K562 (cell line): Measurements from ENCODE around the gene KRT36. TPM values are rescaled to one million over a fixed set of nuclear protein-coding genes. Genes with fewer than 3 reads are reported as not detected.

Experiments
- ATAC-seq: fragments of 200-7000 bp; cut with Tn5 transposase; 3 replicates; pipeline ENCODE4 v1.9.1; 2020; ENCODE audit warnings: moderate library complexity
- BruUV-seq: library from RNA; stranded (reverse); fragments of 400-500 nt; replicated peaks from 2 replicates; lab custom pipeline; 2021; lab: Mats Ljungman, UMichigan
- CTCF ChIA-PET: fragments of 300-600 bp; formaldehyde crosslinking; extraction: SDS; loops from one replicate; lab custom pipeline; 2021; ENCODE audit warnings: low intra/inter-chr PET ratio; lab: Yijun Ruan, JAX
- POLR2A ChIA-PET: fragments of 300-600, 350-650 bp; sonication (Branson Sonifier 250); formaldehyde crosslinking; extraction: SDS; loops from one replicate; lab custom pipeline; 2021; ENCODE audit warnings: antibody characterized with exemption, inconsistent platforms; lab: Yijun Ruan, JAX
- DNase-seq, 4 experiments: peaks; one replicate each; pipeline versions ENCODE4 v3.0.0 to v3.0.0-alpha.2; 2011 to 2018; ENCODE audit warnings: low spot score in 3 of 4, mixed read lengths in 3 of 4; ENCODE audit errors: extremely low read depth in 1 of 4
- FAIRE-seq: peaks from 2 replicates; lab custom pipeline; 2011; peaks lifted over from hg19 to GRCh38; lab: Jason Lieb, UNC
- H2AFZ ChIP-seq: 2 replicates; pipeline ENCODE4 v1.6.0; 2011; ENCODE audit warnings: low read depth, low read length, control low read depth, inconsistent platforms
- H3K27ac ChIP-seq: fragments of 200-600 bp; 3 replicates; pipeline ENCODE4 v1.8.0; 2011; ENCODE audit warnings: low read depth, mild to moderate bottlenecking, control low read depth, inconsistent platforms, low read length, moderate library complexity, mixed read lengths; ENCODE audit errors: extremely low read depth
- H3K27me3 ChIP-seq, 2 experiments: fragments of 300-600 bp in 1 of 2; 2 replicates in 1 of 2; 3 replicates in 1 of 2; pipeline versions ENCODE4 v1.6.0 to v1.8.0; 2011; ENCODE audit warnings: inconsistent platforms in 2 of 2, low read length in 2 of 2, mild to moderate bottlenecking in 1 of 2, mixed read lengths in 1 of 2, moderate library complexity in 1 of 2; ENCODE audit not compliant: control insufficient read depth in 2 of 2, insufficient read depth in 2 of 2
- H3K36me3 ChIP-seq: fragments of 300-600 bp; 3 replicates; pipeline ENCODE4 v1.8.0; 2011; ENCODE audit warnings: mild to moderate bottlenecking, low read length, inconsistent platforms; ENCODE audit not compliant: control insufficient read depth, insufficient read depth
- H3K4me1 ChIP-seq, 2 experiments: fragments of 200-600 bp in 1 of 2; replicated peaks in 1 of 2; 2 replicates in 1 of 2; 3 replicates in 1 of 2; pipeline versions ENCODE4 v1.5.1 to v1.8.0; 2011; ENCODE audit warnings: inconsistent platforms in 2 of 2, low read length in 2 of 2, mild to moderate bottlenecking in 1 of 2, mixed read lengths in 1 of 2, moderate library complexity in 1 of 2; ENCODE audit not compliant: control insufficient read depth in 2 of 2, insufficient read depth in 2 of 2
- H3K4me2 ChIP-seq: 2 replicates; pipeline ENCODE4 v1.6.1; 2011; ENCODE audit warnings: low read length, control low read depth, inconsistent platforms, mixed read lengths; ENCODE audit not compliant: insufficient read depth
- H3K4me3 ChIP-seq: fragments of 200-600 bp; sonication (generic), shearing (Covaris generic); 2 replicates; pipeline ENCODE4 v1.5.1; 2016; ENCODE audit warnings: control low read depth, inconsistent platforms
- H3K79me2 ChIP-seq: fragments of 200-600 bp; 3 replicates; pipeline ENCODE4 v1.8.0; 2011; ENCODE audit warnings: low read length, inconsistent platforms; ENCODE audit not compliant: control insufficient read depth, insufficient read depth
- H3K9ac ChIP-seq, 2 experiments: 2 replicates each; pipeline versions ENCODE4 v1.6.0 to v1.6.1; 2011; ENCODE audit warnings: low read depth in 2 of 2, low read length in 2 of 2, control low read depth in 1 of 2, inconsistent platforms in 1 of 2, mild to moderate bottlenecking in 1 of 2, mixed read lengths in 1 of 2; ENCODE audit not compliant: insufficient read depth in 1 of 2
- H3K9me1 ChIP-seq: one replicate; pipeline ENCODE4 v1.6.0; 2011; ENCODE audit warnings: inconsistent platforms, mild to moderate bottlenecking, low read length, moderate library complexity; ENCODE audit not compliant: control insufficient read depth, insufficient read depth
- H3K9me3 ChIP-seq: replicated peaks from 2 replicates; pipeline ENCODE4 v1.5.1; 2011; ENCODE audit warnings: low read depth, low read length, inconsistent platforms; ENCODE audit not compliant: control insufficient read depth, insufficient read depth
- H4K20me1 ChIP-seq: replicated peaks from 2 replicates; pipeline ENCODE4 v1.6.1; 2011; ENCODE audit warnings: low read length, inconsistent platforms, mixed read lengths; ENCODE audit not compliant: control insufficient read depth, insufficient read depth
- CBFA2T3 ChIP-seq: fragments of 450-650 bp; IDR thresholded peaks from 2 replicates; pipeline ENCODE4 v1.6.1; 2017
- HDGF ChIP-seq: fragments of 450-650 bp; IDR thresholded peaks from 2 replicates; pipeline ENCODE4 v1.6.1; 2016
- HINFP ChIP-seq: fragments of 450-650 bp; conservative IDR thresholded peaks from 2 replicates; pipeline ENCODE4 v1.6.1; 2016; ENCODE audit warnings: missing genetic modification characterization, low read depth, mild to moderate bottlenecking, control low read depth, missing compliant biosample characterization
- ILK ChIP-seq: fragments of 450-650 bp; IDR thresholded peaks from 2 replicates; pipeline ENCODE4 v1.6.1; 2016; ENCODE audit warnings: missing genetic modification characterization, low read depth, mild to moderate bottlenecking, missing compliant biosample characterization, moderate library complexity, borderline replicate concordance
- IRF2 ChIP-seq: sonication (generic); formaldehyde crosslinking; IDR thresholded peaks from 2 replicates; pipeline ENCODE4 v1.8.1; 2022; ENCODE audit warnings: mild to moderate bottlenecking, missing genetic modification reagents
- NFIC ChIP-seq: fragments of 450-650 bp; IDR thresholded peaks from 2 replicates; pipeline ENCODE4 v1.6.1; 2017; ENCODE audit warnings: mild to moderate bottlenecking, inconsistent platforms
- SMARCB1 ChIP-seq: IDR thresholded peaks from 2 replicates; pipeline ENCODE4 v1.6.1; 2011; ENCODE audit warnings: improper control_type of control experiment, low read depth; ENCODE audit not compliant: insufficient read length
- TFE3 ChIP-seq: fragments of 450-650 bp; formaldehyde crosslinking; IDR thresholded peaks from 2 replicates; pipeline ENCODE4 v1.4.0; 2020; ENCODE audit warnings: mild to moderate bottlenecking, mixed read lengths
- ZNF79 ChIP-seq: fragments of 250-450 bp; sonication (Bioruptor Pico); IDR thresholded peaks from 2 replicates; pipeline ENCODE4 v1.4.0; 2020; ENCODE audit warnings: low read depth, mild to moderate bottlenecking, moderate library complexity
- WGBS: fragments of 100-300 bp; shearing (Covaris generic); methylation state at CpG from one replicate; pipeline ENCODE4 v1.1.6; 2016; ENCODE audit warnings: low coverage, mixed read lengths; ENCODE audit not compliant: insufficient coverage; ENCODE audit errors: missing lambda C conversion rate; 5-methylcytosine and 5-hydroxymethylcytosine counted together
- in situ Hi-C: fragments of 300-500 bp; cut with MboI; formaldehyde crosslinking; loops from 4 replicates; pipeline ENCODE4 v1.15.0; 2018; ENCODE audit warnings: inconsistent platforms, mixed read lengths
- intact Hi-C: fragments of 100-400 bp; cut with micrococcal nuclease; formaldehyde crosslinking; loops from 2 replicates; pipeline ENCODE4 v1.14.2; 2022
- polyA plus RNA-seq, 8 experiments: library from polyadenylated mRNA; depleted of rRNA in 4 of 8; stranded (reverse) in 5 of 8; unstranded in 3 of 8; fragments of >200 nt; fragmentation: Nextera tagmentation in 2 of 8; fragmentation: Illumina TruSeq in 1 of 8; extraction: Ambion mirVana in 2 of 8; extraction: Trizol in 1 of 8; gene quantifications; 2 replicates each; pipeline versions ENCODE4 v1.2.1 to v1.2.3, GENCODE V29; 2011 to 2014; ENCODE audit warnings: inconsistent platforms in 1 of 8, missing spikeins in 1 of 8
- total RNA-seq, 7 experiments: library from RNA; depleted of rRNA in 6 of 7; stranded (reverse); fragments of >200 nt in 6 of 7; fragmentation: Illumina TruSeq in 2 of 7; extraction: Trizol in 2 of 7; gene quantifications; 2 replicates each; pipeline versions ENCODE4 v1.2.1 to v1.2.3, GENCODE V29; 2011 to 2021; ENCODE audit warnings: low replicate concordance in 1 of 7

Gene KRT36
- total and polyA plus RNA-seq, 9 of the 15 experiments (the other 6 are each of a cell fraction or from before 2014, with no cell fraction given), result 0.04 TPM; not detected in 8

DNA sequence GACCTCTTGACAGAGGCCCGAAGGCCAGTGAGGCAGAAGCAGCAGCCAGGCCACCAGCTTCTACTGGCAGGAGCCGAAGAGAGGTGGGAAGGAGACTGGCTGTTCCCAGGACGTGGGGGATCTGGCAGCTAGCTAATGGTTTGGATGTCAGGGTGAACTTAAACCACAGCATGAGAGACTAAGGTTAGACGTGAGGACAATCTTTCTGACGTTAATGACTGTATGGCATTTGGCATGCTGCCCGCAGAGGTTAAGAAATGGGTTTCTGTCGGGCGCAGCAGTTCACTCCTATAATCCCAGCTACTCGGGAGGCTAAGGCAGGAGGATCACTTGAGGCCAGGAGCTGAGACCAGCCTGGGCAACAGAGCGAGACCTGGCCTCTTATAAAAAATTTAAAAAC, 22.0 kb upstream of the KRT36 start:
- CTCF ChIA-PET, result no interaction called here
- TF ChIP-seq NFIC, result peak; percentile 30; the same call in 1 of the 2 replicates
- TF ChIP-seq HDGF, result 0 out of 2 replicates have a peak, but pooled peaks have one; percentile 0
- no peak for TF ChIP-seq CBFA2T3
- TF ChIP-seq SMARCB1, result no peak
- TF ChIP-seq ZNF79 (CRISPR knock-in tag), result no peak
- TF ChIP-seq ILK (tag), result no peak
- no peak for TF ChIP-seq HINFP
- TF ChIP-seq IRF2, result no peak
- no peak for TF ChIP-seq TFE3 (CRISPR knock-in tag)
- peaks cover 38 to 39% of the 10 kb centered on the region in 2 experiments for H3K4me1 ChIP-seq
- BruUV-seq, result no TSS peak
- H3K4me3 ChIP-seq, result no peak overlapping the region
- H3K27ac ChIP-seq, result no peak overlapping the region
- FAIRE-seq (no peak), ATAC-seq (no peak), DNase-seq (no peak)
- intact Hi-C loops, result no loop called here
- no peaks in the 10 kb centered on the region for H3K27me3 ChIP-seq
- in situ Hi-C loops, result no loop called here
- peak overlapping the region; percentile 79 for H2AFZ ChIP-seq
- H3K9ac ChIP-seq, result peak overlapping the region; percentile 31 to 84; a peak in 3 of 4 replicates
- H3K4me2 ChIP-seq, result peak overlapping the region; percentile 78; the same call in 1 of the 2 replicates
- no peaks in the 10 kb centered on the region for H3K36me3 ChIP-seq
- no peaks in the 10 kb centered on the region for H3K9me3 ChIP-seq
- no peaks in the 10 kb centered on the region for H3K79me2 ChIP-seq
- no peaks in the 10 kb centered on the region for H3K9me1 ChIP-seq
- no peaks in the 10 kb centered on the region for H4K20me1 ChIP-seq
- 55% methylated on average over 10 of the region's 10 CpGs for WGBS
- POLR2A ChIA-PET, result interaction anchor here (1.1 to 1.6 kb wide), 2 partner anchors 12 to 16 kb away, joined by 3 to 7 read pairs; partner anchors contain the start of gene KRT19
